Esophagus squamous epithelium (tissue), 4 donors: ENCODE measurements around the gene POLA1.

ENCODE experiments used
- CTCF ChIP-seq, 6 experiments: fragments of 450-650 bp in 4 of 6; fragments of 200-600 bp in 2 of 6; sonication (generic) in 2 of 6; IDR thresholded peaks; one replicate each; pipeline ENCODE4 v1.5.1; 2016 to 2019; ENCODE audit warnings: antibody characterized with exemption in 6 of 6, mild to moderate bottlenecking in 4 of 6, moderate library complexity in 4 of 6
- POLR2A ChIP-seq, 4 donors: fragments of 450-650 bp; IDR thresholded peaks; one replicate each; pipeline ENCODE4 v1.6.1; 2017; ENCODE audit warnings: antibody characterized with exemption in 4 of 4, mild to moderate bottlenecking in 4 of 4, moderate library complexity in 3 of 4

DNA sequence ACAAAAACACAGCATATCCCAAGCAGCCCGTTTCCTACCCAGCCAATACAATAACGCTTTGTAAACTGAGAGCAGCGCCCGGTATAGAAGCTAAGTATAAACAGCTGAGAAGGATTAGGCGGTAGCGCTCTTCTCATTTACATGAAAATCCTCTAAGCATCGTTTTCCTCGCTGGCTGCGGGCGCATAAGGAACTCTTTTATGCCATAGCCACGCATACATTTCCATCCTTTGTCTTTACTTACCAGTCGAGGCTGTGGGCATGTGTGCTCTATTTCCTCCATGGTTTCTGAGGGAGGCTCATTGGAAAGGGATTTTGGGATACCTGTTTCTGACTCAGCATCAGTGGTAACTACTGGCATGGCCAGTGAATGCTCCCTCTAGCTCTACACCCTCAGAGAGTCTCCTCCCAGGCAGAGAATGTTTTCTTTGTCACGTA is 47.0 kb upstream of the POLA1 start:
- TF ChIP-seq CTCF (IDR thresholded peaks at IDR 0.05) = no peak
- TF ChIP-seq POLR2A (IDR thresholded peaks at IDR 0.05) = no peak
